SK-N-DZ (cell line): ENCODE results near the gene COPS7A.

Experiments used
- DNase-seq: peaks from one replicate; pipeline ENCODE4 v3.0.0-alpha.2; 2015; ENCODE audit warnings: low spot score

Gene COPS7A

GRCh38 chr12:6769666-6770065 is 45.8 kb downstream of the COPS7A start:
- DNase-seq: no peak

GRCh38 chr12:6770094-6770493 is 46.2 kb downstream of the COPS7A start:
- no peak for DNase-seq

GRCh38 chr12:6770600-6770999 is 46.8 kb downstream of the COPS7A start:
- DNase-seq: no peak

- DNase-seq: no peak
These were observed 47.2 kb downstream of the COPS7A start for GRCh38 chr12:6771091-6771495.

- DNase-seq: no peak
These were observed 47.9 kb downstream of the COPS7A start for GRCh38 chr12:6771509-6772330.

- no peak for DNase-seq
These were observed 48.5 kb downstream of the COPS7A start, which contains the start of gene LAG3 for GRCh38 chr12:6772331-6772695. LAG3 (plus strand) TSS chr12:6772520; CDS start chr12:6772853, 333 bp downstream.

GRCh38 chr12:6772726-6773589 is 49.1 kb downstream of the COPS7A start:
- no peak for DNase-seq

- DNase-seq: no peak
These were observed 49.9 kb downstream of the COPS7A start for GRCh38 chr12:6773590-6774351.

- DNase-seq: no peak
These were observed 50.7 kb downstream of the COPS7A start for GRCh38 chr12:6774499-6775062.

- no peak for DNase-seq
These were observed 51.6 kb downstream of the COPS7A start for GRCh38 chr12:6775185-6776174.

GRCh38 chr12:6777386-6777785 is 53.5 kb downstream of the COPS7A start:
- DNase-seq: no peak

GRCh38 chr12:6778217-6778573 is 54.3 kb downstream of the COPS7A start:
- no peak for DNase-seq

- DNase-seq: peak; percentile 95
These were observed 55.0 kb downstream of the COPS7A start for GRCh38 chr12:6778574-6779550.

- no peak for DNase-seq
These were observed 56.0 kb downstream of the COPS7A start for GRCh38 chr12:6779708-6780432.

GRCh38 chr12:6780573-6780972 is 56.7 kb downstream of the COPS7A start:
- DNase-seq: no peak
